Upper lobe of right lung (tissue), 1 donor: Measurements from ENCODE around the gene RIN2. TPM values are rescaled to one million over a fixed set of nuclear protein-coding genes. Genes with fewer than 3 reads are reported as not detected.

Experiments
- ATAC-seq: fragments of 200-7000 bp; cut with Tn5 transposase; one replicate; pipeline ENCODE4 v1.9.1; 2020; ENCODE audit warnings: mild to moderate bottlenecking, moderate library complexity
- DNase-seq: peaks from one replicate; pipeline ENCODE4 v3.0.0-alpha.2; 2020
- H3K27ac ChIP-seq: fragments of 200-600 bp; one replicate; pipeline ENCODE4 v1.8.0; 2022
- H3K27me3 ChIP-seq: fragments of 200-600 bp; one replicate; pipeline ENCODE4 v1.8.0; 2022; ENCODE audit warnings: mild to moderate bottlenecking
- H3K36me3 ChIP-seq: fragments of 200-600 bp; one replicate; pipeline ENCODE4 v1.8.0; 2022
- H3K4me1 ChIP-seq: fragments of 200-600 bp; one replicate; pipeline ENCODE4 v1.8.0; 2022
- H3K4me3 ChIP-seq: fragments of 200-600 bp; one replicate; pipeline ENCODE4 v1.8.0; 2022; ENCODE audit warnings: mild to moderate bottlenecking
- H3K9me3 ChIP-seq: fragments of 200-600 bp; one replicate; pipeline ENCODE4 v1.8.0; 2022
- intact Hi-C: fragments of 100-400 bp; cut with DNase I; formaldehyde crosslinking; loops from one replicate; pipeline ENCODE4 v1.11.0; 2022
- total RNA-seq: library from RNA; stranded (reverse); fragmentation: NEBNext Ultra II Directional; extraction: Animal tissue kit (Norgen Biotek cat#: 25700); gene quantifications from one replicate; pipeline ENCODE4 v1.2.1, GENCODE V29; 2021
- TF ChIP-seq, protein P1 (sequence below): fragments of 200-600 bp; IDR thresholded peaks from one replicate; pipeline ENCODE4 v1.8.0; 2022; ENCODE audit warnings: antibody characterized with exemption
- donor health status: DM: no; HTN: yes; CAD: no; lungs with severe emphysema.

The RIN2 gene
- total RNA-seq, 1 donor from 2014 or later = 116 TPM

DNA sequence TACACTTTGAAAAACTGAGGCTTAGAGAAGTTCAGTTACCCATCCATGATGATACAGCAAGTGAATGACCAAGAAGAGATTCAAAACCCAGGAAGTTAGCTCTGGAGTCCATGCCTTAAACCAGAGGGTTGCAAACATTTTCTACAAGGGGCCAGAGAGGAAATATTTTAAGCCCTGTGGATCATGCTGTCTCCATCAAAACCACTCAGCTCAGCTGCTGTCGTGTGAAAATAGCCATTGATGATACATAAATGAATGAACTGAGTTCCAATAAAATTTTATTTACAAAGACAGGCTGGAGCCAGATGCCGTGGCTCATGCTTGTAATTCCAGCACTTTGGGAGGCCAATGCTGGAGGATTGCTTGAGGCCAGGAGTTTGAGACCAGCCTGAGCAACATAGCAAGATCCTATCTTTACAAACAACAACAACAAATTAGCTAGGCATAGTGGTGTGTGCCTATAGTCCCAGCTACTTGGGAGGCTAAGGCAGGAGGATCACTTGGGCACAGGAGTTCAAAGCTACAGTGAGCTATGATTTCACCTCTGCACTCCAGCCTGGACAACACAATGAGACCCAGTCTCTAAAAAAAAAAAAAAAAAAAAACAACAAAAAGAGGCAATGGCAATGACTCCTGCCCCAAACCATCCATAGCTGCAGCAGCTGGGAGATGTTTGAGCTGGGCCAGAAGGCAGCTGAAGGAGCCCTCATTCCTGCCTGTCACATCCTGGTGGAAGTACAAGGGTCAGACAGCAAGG is 44.1 kb upstream of the RIN2 start:
- Histone ChIP-seq H3K36me3 (no peaks in the 10 kb centered on the region), H3K4me3 (no peak overlapping the region), H3K4me1 (peaks cover 6% of the 10 kb centered on the region), H3K9me3 (no peaks in the 10 kb centered on the region), H3K27me3 (no peaks in the 10 kb centered on the region), H3K27ac (no peak overlapping the region)
- DNase-seq = no peak
- ATAC-seq = no peak
- intact Hi-C loops = no loop called here
- TF ChIP-seq, protein P1, sequence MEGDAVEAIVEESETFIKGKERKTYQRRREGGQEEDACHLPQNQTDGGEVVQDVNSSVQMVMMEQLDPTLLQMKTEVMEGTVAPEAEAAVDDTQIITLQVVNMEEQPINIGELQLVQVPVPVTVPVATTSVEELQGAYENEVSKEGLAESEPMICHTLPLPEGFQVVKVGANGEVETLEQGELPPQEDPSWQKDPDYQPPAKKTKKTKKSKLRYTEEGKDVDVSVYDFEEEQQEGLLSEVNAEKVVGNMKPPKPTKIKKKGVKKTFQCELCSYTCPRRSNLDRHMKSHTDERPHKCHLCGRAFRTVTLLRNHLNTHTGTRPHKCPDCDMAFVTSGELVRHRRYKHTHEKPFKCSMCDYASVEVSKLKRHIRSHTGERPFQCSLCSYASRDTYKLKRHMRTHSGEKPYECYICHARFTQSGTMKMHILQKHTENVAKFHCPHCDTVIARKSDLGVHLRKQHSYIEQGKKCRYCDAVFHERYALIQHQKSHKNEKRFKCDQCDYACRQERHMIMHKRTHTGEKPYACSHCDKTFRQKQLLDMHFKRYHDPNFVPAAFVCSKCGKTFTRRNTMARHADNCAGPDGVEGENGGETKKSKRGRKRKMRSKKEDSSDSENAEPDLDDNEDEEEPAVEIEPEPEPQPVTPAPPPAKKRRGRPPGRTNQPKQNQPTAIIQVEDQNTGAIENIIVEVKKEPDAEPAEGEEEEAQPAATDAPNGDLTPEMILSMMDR = no peak

DNA sequence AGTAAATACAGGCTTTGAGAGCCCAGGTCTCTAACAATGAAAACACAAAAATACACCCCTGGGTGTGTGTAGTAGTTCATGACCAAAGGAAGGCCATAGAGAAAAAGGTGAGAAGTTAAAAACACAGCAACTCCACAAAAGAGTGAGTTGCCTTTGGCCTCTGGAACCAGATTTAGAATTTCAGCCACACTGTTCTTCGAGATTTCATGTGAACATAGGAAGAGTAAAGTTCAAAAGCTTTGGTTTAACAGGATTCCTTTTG is 43.5 kb upstream of the RIN2 start:
- no peaks in the 10 kb centered on the region for H3K9me3 ChIP-seq
- TF ChIP-seq, protein P1 = no peak
- peaks cover 6% of the 10 kb centered on the region for H3K4me1 ChIP-seq
- DNase-seq (no peak), ATAC-seq (no peak)
- no peak overlapping the region for H3K27ac ChIP-seq
- H3K36me3 ChIP-seq = no peaks in the 10 kb centered on the region
- intact Hi-C loops = no loop called here
- H3K27me3 ChIP-seq = no peaks in the 10 kb centered on the region
- H3K4me3 ChIP-seq = no peak overlapping the region

DNA sequence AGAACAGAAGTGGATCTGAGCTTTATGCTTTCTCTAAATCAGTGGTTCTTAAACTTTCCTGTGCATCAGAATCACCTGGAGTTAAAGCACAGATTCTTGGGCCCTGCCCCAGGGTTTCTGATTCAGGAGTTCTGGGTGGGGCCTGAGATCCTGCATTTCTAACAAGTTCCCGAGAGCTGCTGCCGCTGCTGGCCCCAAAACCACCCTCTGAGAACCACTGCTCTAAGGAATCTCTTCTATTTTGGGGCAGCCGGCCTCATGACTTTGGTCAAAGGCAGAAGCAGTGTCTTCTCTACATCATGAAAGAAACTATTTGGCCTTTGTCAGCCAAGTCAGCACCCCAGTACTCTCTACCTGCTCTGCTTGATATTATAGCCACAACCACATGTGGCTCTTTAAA is 42.1 kb upstream of the RIN2 start:
- ATAC-seq = no peak

DNA sequence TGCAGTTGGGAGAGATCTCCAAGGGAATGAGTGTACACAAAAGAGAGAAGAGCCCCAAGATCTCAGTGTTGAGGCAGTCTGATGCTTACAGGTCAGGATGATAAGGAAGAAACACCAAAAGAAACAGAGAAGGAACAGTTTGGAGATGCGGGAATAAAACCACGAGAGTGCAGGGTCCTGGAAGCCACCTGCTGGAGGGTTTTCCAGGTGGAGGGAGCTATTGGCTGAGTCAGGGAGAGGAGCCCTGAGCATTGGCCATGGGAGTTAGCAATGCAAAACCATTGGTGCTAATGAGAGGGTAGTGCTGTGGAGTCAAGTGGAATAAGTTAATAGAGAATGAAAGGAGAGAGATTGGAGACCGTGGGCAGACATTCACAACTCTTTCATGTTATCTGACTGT is 39.2 kb upstream of the RIN2 start:
- no peak overlapping the region for H3K27ac ChIP-seq
- H3K27me3 ChIP-seq = no peaks in the 10 kb centered on the region
- ATAC-seq = no peak
- H3K4me1 ChIP-seq = no peaks in the 10 kb centered on the region
- no peaks in the 10 kb centered on the region for H3K9me3 ChIP-seq
- intact Hi-C loops = no loop called here
- no peaks in the 10 kb centered on the region for H3K36me3 ChIP-seq
- no peak for DNase-seq
- no peak overlapping the region for H3K4me3 ChIP-seq
- TF ChIP-seq, protein P1 = no peak

More for the DNA sequence above, 42.1 kb upstream of the RIN2 start:
- Histone ChIP-seq H3K4me3 (no peak overlapping the region), H3K27me3 (no peaks in the 10 kb centered on the region), H3K36me3 (no peaks in the 10 kb centered on the region), H3K27ac (no peak overlapping the region), H3K9me3 (no peaks in the 10 kb centered on the region), H3K4me1 (no peaks in the 10 kb centered on the region)
- intact Hi-C loops = no loop called here
- no peak for DNase-seq
- TF ChIP-seq, protein P1 = no peak

DNA sequence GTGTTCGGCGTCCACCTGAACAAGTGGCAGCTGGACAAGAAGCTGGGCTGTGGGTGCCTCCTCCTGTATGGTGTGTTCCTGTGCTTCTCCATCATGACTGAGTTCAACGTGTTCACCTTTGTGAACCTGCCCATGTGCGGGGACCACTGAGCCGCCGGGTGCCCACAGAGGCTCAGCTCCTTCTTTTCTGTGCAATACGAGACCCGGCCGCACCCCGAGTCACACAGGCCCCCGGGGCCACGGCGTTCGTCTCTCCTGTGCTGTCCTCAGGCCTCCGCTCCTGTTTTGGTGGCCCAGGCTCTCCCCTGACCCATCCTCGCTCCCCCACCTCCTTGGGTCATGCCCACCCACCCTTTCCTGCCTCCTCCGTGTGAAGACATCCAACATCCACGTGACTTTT is 37.1 kb upstream of the RIN2 start:
- ATAC-seq = no peak
- Histone ChIP-seq H3K9me3 (no peaks in the 10 kb centered on the region), H3K4me1 (no peaks in the 10 kb centered on the region), H3K27me3 (no peaks in the 10 kb centered on the region), H3K36me3 (no peaks in the 10 kb centered on the region), H3K4me3 (no peak overlapping the region), H3K27ac (no peak overlapping the region)
- intact Hi-C loops = no loop called here
- TF ChIP-seq, protein P1 = no peak
- DNase-seq = no peak

DNA sequence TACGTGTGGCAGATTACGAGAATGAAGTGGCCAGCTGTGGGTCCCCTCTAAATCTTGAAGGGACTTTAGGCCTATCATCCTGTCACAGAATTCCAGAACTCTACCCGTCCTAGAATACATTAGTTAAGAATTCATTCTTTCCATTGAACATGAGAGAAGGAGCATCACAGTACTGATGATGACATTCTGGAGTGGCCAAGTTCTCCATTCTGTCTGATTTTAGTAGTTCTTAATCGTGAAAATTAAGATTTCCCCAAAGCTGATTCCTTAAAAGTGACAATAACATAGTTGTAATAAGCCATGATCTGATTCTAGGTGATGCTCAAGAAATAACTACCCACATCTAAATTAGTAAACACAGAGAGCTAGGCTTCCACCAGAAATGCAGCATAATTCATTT is 35.0 kb upstream of the RIN2 start:
- no peak for ATAC-seq
- H3K4me3 ChIP-seq = no peak overlapping the region
- H3K36me3 ChIP-seq = no peaks in the 10 kb centered on the region
- no peak overlapping the region for H3K27ac ChIP-seq
- H3K4me1 ChIP-seq = no peaks in the 10 kb centered on the region
- TF ChIP-seq, protein P1 = no peak
- no peaks in the 10 kb centered on the region for H3K9me3 ChIP-seq
- intact Hi-C loops = no loop called here
- H3K27me3 ChIP-seq = no peaks in the 10 kb centered on the region
- DNase-seq = no peak
